ENCODE measurements around the gene PLCB1. TPM values are rescaled to one million over a fixed set of nuclear protein-coding genes. Genes with fewer than 3 reads are reported as not detected.

The PLCB1 gene
- total and polyA plus RNA-seq, 2 donors (not counting 3 experiments of a cell fraction or from before 2014, with no cell fraction given) = 10.2 to 53.4 TPM

DNA sequence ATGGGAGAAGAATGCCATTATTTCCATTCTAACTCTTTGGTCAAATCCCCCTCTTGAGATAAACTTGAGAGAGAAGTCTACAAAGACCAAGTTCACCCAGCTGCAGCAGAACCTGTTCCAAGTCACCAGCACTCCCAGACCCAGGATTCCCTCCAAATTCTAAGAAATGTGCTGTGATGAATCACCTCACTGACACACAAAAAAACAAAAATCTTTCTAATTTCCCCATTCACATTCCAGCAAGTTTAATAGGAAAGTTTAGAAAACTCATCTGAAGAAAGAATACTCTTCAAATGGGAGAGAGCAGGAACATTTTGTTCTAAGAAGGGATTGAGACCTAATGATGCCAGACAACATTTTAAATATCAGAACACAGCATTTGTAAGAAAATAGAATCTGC is 723.2 kb downstream of the PLCB1 start:
- intact Hi-C loops (cut with micrococcal nuclease) (loop anchor here (2.0 to 10.0 kb wide), 2 partner anchors 43 to 319 kb away; no protein-coding TSS in a partner anchor), dilution Hi-C loops (cut with MboI; ENCODE audit: extremely low pct_ligation_motif_present, low sequenced_read_pairs) (no loop called here)
- Histone ChIP-seq H3K79me2 (ENCODE audit: control insufficient read depth, insufficient read depth, low read length) (no peaks in the 10 kb centered on the region), H3K9me1 (replicated peaks; ENCODE audit: control insufficient read depth, extremely low read depth, insufficient read depth, low read length) (no peaks in the 10 kb centered on the region), H3K4me1 (ENCODE audit: control insufficient read depth, extremely low read depth, insufficient read depth, low read length) (peaks cover 13% of the 10 kb centered on the region), H3K9me3 (replicated peaks; ENCODE audit: control insufficient read depth, insufficient read depth, low read length) (no peaks in the 10 kb centered on the region), H3K27ac (ENCODE audit: insufficient read depth, low read depth, low read length) (no peak overlapping the region), H3K4me3 (replicated peaks in 1 of 3; ENCODE audit: insufficient read depth in 1 of 3, low read depth in 1 of 3, low read length in 3 of 3) (no peak overlapping the region), H3K4me2 (ENCODE audit: insufficient read depth, low read length) (no peak overlapping the region), H3K36me3 (ENCODE audit: control insufficient read depth in 2 of 2, extremely low read depth in 1 of 2, insufficient read depth in 2 of 2, low read length in 2 of 2) (no peaks in the 10 kb centered on the region), H2AFZ (ENCODE audit: low read depth, low read length) (no peak overlapping the region), H4K20me1 (replicated peaks; ENCODE audit: control insufficient read depth, extremely low read depth, insufficient read depth, low read length) (no peaks in the 10 kb centered on the region), H3K9ac (replicated peaks; ENCODE audit: extremely low read depth, insufficient read depth, low read length) (no peak overlapping the region), H3K27me3 (ENCODE audit: control insufficient read depth in 2 of 2, insufficient read depth in 2 of 2, low read length in 2 of 2) (no peaks in the 10 kb centered on the region)
- TF ChIP-seq POLR2AphosphoS5 (IDR thresholded peaks at IDR 0.05; ENCODE audit: insufficient read depth, low read depth, low read length) (no peak), MYC (IDR thresholded peaks at IDR 0.05; ENCODE audit: low read depth, low read length) (no peak), JUN (IDR thresholded peaks at IDR 0.05; ENCODE audit: borderline replicate concordance, insufficient read depth, insufficient read length, low read depth) (no peak), POLR2A (IDR thresholded peaks at IDR 0.05; ENCODE audit: low read depth, low read length) (no peak), MAX (IDR thresholded peaks at IDR 0.05; ENCODE audit: insufficient read depth, insufficient read length) (no peak), GATA2 (IDR thresholded peaks at IDR 0.05; ENCODE audit: insufficient read depth, insufficient read length, low read depth, low read length) (no peak), FOS (IDR thresholded peaks at IDR 0.05; ENCODE audit: borderline replicate concordance, insufficient read depth, low read length) (no peak), EZH2 (IDR thresholded peaks at IDR 0.05; ENCODE audit: borderline replicate concordance, low read depth, low read length, severe bottlenecking) (no peak)
- TF ChIP-seq, protein P1, sequence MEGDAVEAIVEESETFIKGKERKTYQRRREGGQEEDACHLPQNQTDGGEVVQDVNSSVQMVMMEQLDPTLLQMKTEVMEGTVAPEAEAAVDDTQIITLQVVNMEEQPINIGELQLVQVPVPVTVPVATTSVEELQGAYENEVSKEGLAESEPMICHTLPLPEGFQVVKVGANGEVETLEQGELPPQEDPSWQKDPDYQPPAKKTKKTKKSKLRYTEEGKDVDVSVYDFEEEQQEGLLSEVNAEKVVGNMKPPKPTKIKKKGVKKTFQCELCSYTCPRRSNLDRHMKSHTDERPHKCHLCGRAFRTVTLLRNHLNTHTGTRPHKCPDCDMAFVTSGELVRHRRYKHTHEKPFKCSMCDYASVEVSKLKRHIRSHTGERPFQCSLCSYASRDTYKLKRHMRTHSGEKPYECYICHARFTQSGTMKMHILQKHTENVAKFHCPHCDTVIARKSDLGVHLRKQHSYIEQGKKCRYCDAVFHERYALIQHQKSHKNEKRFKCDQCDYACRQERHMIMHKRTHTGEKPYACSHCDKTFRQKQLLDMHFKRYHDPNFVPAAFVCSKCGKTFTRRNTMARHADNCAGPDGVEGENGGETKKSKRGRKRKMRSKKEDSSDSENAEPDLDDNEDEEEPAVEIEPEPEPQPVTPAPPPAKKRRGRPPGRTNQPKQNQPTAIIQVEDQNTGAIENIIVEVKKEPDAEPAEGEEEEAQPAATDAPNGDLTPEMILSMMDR (IDR thresholded peaks at IDR 0.05; ENCODE audit: extremely low read depth in 1 of 2, insufficient read depth in 1 of 2, low read depth in 1 of 2, low read length in 2 of 2) = no peak
- CTCF ChIA-PET = interaction anchor here (2.0 kb wide), 2 partner anchors 187 to 497 kb away, joined by 13 to 31 read pairs; no protein-coding TSS in a partner anchor
- FAIRE-seq = no peak
- DNase-seq (ENCODE audit: low read depth, low spot score) = no peak
- POLR2A ChIA-PET = no interaction called here
- BruUV-seq (replicated peaks) = no TSS peak
